SK-N-SH (cell line): ENCODE results near the gene DDI2. TPM values are rescaled to one million over a fixed set of nuclear protein-coding genes. Genes with fewer than 3 reads are reported as not detected.

ENCODE experiments used
- CTCF ChIA-PET: fragments of 300-600, 350-600 bp; formaldehyde crosslinking; extraction: SDS; loops from one replicate; lab custom pipeline; 2021; lab: Yijun Ruan, JAX
- POLR2A ChIA-PET: fragments of 350-600 bp; sonication (Branson Sonifier 250); formaldehyde crosslinking; extraction: SDS; loops from one replicate; lab custom pipeline; 2020; ENCODE audit warnings: antibody characterized with exemption, inconsistent platforms; lab: Yijun Ruan, JAX
- DNase-seq: peaks from one replicate; pipeline ENCODE4 v3.0.0; 2012
- H2AFZ ChIP-seq: fragments of 200-600 bp; sonication (generic); 2 replicates; pipeline ENCODE4 v1.8.1; 2016; ENCODE audit warnings: antibody characterized with exemption, mild to moderate bottlenecking, low read depth
- H3F3A ChIP-seq: fragments of 200-600 bp; sonication (generic); replicated peaks from 2 replicates; pipeline ENCODE3; 2016; ENCODE audit warnings: antibody characterized with exemption, mild to moderate bottlenecking; ENCODE audit not compliant: insufficient read depth
- H3K27ac ChIP-seq, 2 experiments: fragments of 200-500 bp in 1 of 2; fragments of 200-600 bp in 1 of 2; sonication (Bioruptor generic) in 1 of 2; sonication (generic), shearing (Covaris generic) in 1 of 2; 2 replicates each; pipeline versions ENCODE4 v1.5.1 to v1.6.1; 2014 to 2016; ENCODE audit warnings: low read depth in 2 of 2, inconsistent platforms in 1 of 2, low read length in 1 of 2, mild to moderate bottlenecking in 1 of 2, mixed read lengths in 1 of 2
- H3K27me3 ChIP-seq: fragments of 200-600 bp; sonication (generic), shearing (Covaris generic); 2 replicates; pipeline ENCODE4 v1.6.1; 2016; ENCODE audit warnings: mixed run types; ENCODE audit not compliant: insufficient read depth
- H3K36me3 ChIP-seq, 2 experiments: fragments of 200-500 bp in 1 of 2; fragments of 200-600 bp in 1 of 2; sonication (Bioruptor generic) in 1 of 2; sonication (generic) in 1 of 2; replicated peaks in 1 of 2; 2 replicates each; pipeline versions ENCODE3 to v1.5.1; 2014 to 2016; ENCODE audit warnings: low read length in 1 of 2, mild to moderate bottlenecking in 1 of 2; ENCODE audit not compliant: insufficient read depth in 2 of 2, control insufficient read depth in 1 of 2
- H3K4me1 ChIP-seq, 2 experiments: fragments of 200-500 bp in 1 of 2; fragments of 200-600 bp in 1 of 2; sonication (Bioruptor generic) in 1 of 2; sonication (generic), shearing (Covaris generic) in 1 of 2; 2 replicates each; pipeline versions ENCODE4 v1.5.1 to v1.6.1; 2014 to 2016; ENCODE audit warnings: low read depth in 1 of 2, low read length in 1 of 2, mixed run types in 1 of 2; ENCODE audit not compliant: insufficient read depth in 2 of 2, control insufficient read depth in 1 of 2
- H3K4me2 ChIP-seq: fragments of 200-600 bp; sonication (generic), shearing (Covaris generic); 2 replicates; pipeline ENCODE4 v1.6.1; 2017; ENCODE audit warnings: mixed run types
- H3K4me3 ChIP-seq, 2 experiments: fragments of 200-500 bp in 1 of 2; fragments of 200-600 bp in 1 of 2; sonication (Bioruptor generic) in 1 of 2; sonication (generic), shearing (Covaris generic) in 1 of 2; 2 replicates each; pipeline versions ENCODE4 v1.5.1 to v1.8.1; 2014 to 2016; ENCODE audit warnings: low read depth in 2 of 2, inconsistent platforms in 1 of 2, low read length in 1 of 2, mild to moderate bottlenecking in 1 of 2, mixed read lengths in 1 of 2, moderate library complexity in 1 of 2
- H3K79me2 ChIP-seq: fragments of 200-600 bp; sonication (generic); 2 replicates; pipeline ENCODE4 v1.8.1; 2017; ENCODE audit warnings: mild to moderate bottlenecking; ENCODE audit not compliant: insufficient read depth
- H3K9ac ChIP-seq: fragments of 200-600 bp; sonication (generic); 2 replicates; pipeline ENCODE4 v1.6.1; 2017; ENCODE audit warnings: mixed run types
- H3K9me2 ChIP-seq: fragments of 200-600 bp; sonication (generic); 2 replicates; pipeline ENCODE4 v1.6.1; 2017; ENCODE audit warnings: mixed run types
- H3K9me3 ChIP-seq: fragments of 200-600 bp; sonication (generic); 2 replicates; pipeline ENCODE4 v1.6.1; 2017; ENCODE audit warnings: mixed run types, mild to moderate bottlenecking, moderate library complexity
- H4K20me1 ChIP-seq: fragments of 200-600 bp; sonication (generic); 2 replicates; pipeline ENCODE4 v1.6.1; 2017; ENCODE audit warnings: mild to moderate bottlenecking, mixed run types; ENCODE audit not compliant: insufficient read depth
- CHD2 ChIP-seq: fragments of 150-350 bp; IDR thresholded peaks from 2 replicates; pipeline ENCODE4 v1.6.1; 2018; ENCODE audit warnings: low read length; ENCODE audit not compliant: partially characterized antibody
- EP300 ChIP-seq, 2 experiments: IDR thresholded peaks; 2 replicates each; pipeline versions ENCODE4 v1.4.0 to v1.6.1; 2012; ENCODE audit warnings: borderline replicate concordance in 1 of 2, low read depth in 1 of 2, low read length in 1 of 2
- JUND ChIP-seq: IDR thresholded peaks from 2 replicates; pipeline ENCODE4 v1.4.0; 2012
- MXI1 ChIP-seq: IDR thresholded peaks from 2 replicates; pipeline ENCODE4 v1.6.1; 2012; ENCODE audit warnings: mild to moderate bottlenecking, low read depth, low read length, improper control_type of control experiment
- NFIC ChIP-seq: IDR thresholded peaks from 2 replicates; pipeline ENCODE4 v1.4.0; 2012; ENCODE audit warnings: borderline replicate concordance
- RFX5 ChIP-seq: IDR thresholded peaks from 2 replicates; pipeline ENCODE4 v1.6.1; 2012; ENCODE audit warnings: mild to moderate bottlenecking, improper control_type of control experiment, low read length
- TEAD4 ChIP-seq: IDR thresholded peaks from 2 replicates; pipeline ENCODE4 v1.4.0; 2012; ENCODE audit warnings: mild to moderate bottlenecking, borderline replicate concordance; ENCODE audit not compliant: insufficient read depth
- whole genome bisulfite sequencing: methylation state at CpG from one replicate; pipeline ENCODE4 v1.1.6; 2017; ENCODE audit warnings: low lambda C conversion rate; 5-methylcytosine and 5-hydroxymethylcytosine counted together
- polyA plus RNA-seq, 3 experiments: library from polyadenylated mRNA; depleted of rRNA; stranded (reverse); fragments of >200 nt; gene quantifications; 2 replicates each; pipeline ENCODE4 v1.2.3, GENCODE V29; 2012
- TF ChIP-seq, protein P1 (sequence below): IDR thresholded peaks from 2 replicates; pipeline ENCODE4 v1.4.0; 2012; ENCODE audit warnings: low read depth
- TF ChIP-seq, protein P2 (sequence below): IDR thresholded peaks from 2 replicates; pipeline ENCODE4 v1.6.1; 2012; ENCODE audit warnings: mild to moderate bottlenecking, low read depth, low read length, moderate library complexity

Gene DDI2
- polyA plus RNA-seq, 1 of the 3 experiments (the other 2 are of a cell fraction), result 2.8 TPM

DNA sequence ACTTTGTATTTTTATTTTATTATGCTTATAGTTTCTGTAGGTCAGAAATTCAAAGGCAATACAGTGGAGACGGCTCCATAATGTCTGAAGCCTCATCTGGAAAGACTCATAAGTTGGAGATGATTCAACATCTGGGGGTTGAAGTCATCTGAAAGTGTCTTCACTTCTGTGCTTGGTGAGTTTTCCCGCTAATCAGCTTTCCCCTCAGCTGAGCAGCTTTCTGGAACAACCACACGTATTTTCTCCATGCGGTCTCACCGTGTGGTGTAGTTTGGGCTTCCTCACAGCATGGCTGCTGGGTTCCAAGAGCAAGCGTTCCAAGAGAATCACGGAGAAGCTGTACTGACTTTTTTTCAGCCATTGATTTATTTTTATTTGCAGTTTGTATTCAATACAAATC lies 7.6 kb upstream of the DDI2 start:
- H3F3A ChIP-seq, result no peaks in the 10 kb centered on the region
- WGBS, result 97% methylated on average over 7 of the region's 7 CpGs
- POLR2A ChIA-PET, result no interaction called here

DNA sequence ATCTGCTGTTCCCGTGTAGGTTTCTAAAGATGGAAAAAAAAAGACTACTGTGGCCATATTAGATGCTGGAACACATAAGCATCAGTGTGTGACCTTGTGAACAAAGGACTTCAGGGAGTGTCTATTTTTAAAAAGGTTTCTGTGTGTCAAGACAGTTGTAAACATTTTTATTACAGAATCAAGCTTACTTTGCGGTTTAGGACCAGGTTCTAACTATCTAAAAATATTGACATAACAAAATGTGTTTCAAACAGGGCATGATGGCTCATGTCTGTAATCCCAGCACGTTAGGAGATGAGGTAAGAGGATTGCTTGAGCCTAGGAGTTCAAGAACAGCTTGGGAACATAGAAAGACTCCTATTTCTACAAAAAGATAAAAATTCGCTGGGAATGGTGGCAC lies 7.1 kb upstream of the DDI2 start:
- Histone ChIP-seq H3K4me2 (no peak overlapping the region), H3K4me3 (no peak overlapping the region), H3K36me3 (no peaks in the 10 kb centered on the region), H3F3A (no peaks in the 10 kb centered on the region), H3K9me3 (no peaks in the 10 kb centered on the region), H3K9me2 (no peaks in the 10 kb centered on the region), H2AFZ (no peak overlapping the region), H3K9ac (no peak overlapping the region)
- POLR2A ChIA-PET, result no interaction called here
- CTCF ChIA-PET, result no interaction called here
- no peak for DNase-seq
- no peak for TF ChIP-seq TEAD4
- TF ChIP-seq, all 33 proteins: peak for 0
- Histone ChIP-seq H3K79me2 (no peaks in the 10 kb centered on the region), H3K27ac (no peak overlapping the region), H3K4me1 (no peaks in the 10 kb centered on the region), H3K27me3 (no peaks in the 10 kb centered on the region), H4K20me1 (no peaks in the 10 kb centered on the region)
- WGBS, result 58% methylated on average over 4 of the region's 4 CpGs

More for the DNA sequence above, 7.6 kb upstream of the DDI2 start:
- H3K9me2 ChIP-seq, result no peaks in the 10 kb centered on the region
- H3K27me3 ChIP-seq, result no peaks in the 10 kb centered on the region
- H2AFZ ChIP-seq, result no peak overlapping the region
- no peaks in the 10 kb centered on the region for H3K79me2 ChIP-seq
- TF ChIP-seq, protein P1, sequence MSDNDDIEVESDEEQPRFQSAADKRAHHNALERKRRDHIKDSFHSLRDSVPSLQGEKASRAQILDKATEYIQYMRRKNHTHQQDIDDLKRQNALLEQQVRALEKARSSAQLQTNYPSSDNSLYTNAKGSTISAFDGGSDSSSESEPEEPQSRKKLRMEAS, result no peak
- TF ChIP-seq NFIC, result no peak
- no peak for TF ChIP-seq JUND
- no peak for TF ChIP-seq MXI1
- no peak for TF ChIP-seq CHD2
- TF ChIP-seq, protein P2, sequence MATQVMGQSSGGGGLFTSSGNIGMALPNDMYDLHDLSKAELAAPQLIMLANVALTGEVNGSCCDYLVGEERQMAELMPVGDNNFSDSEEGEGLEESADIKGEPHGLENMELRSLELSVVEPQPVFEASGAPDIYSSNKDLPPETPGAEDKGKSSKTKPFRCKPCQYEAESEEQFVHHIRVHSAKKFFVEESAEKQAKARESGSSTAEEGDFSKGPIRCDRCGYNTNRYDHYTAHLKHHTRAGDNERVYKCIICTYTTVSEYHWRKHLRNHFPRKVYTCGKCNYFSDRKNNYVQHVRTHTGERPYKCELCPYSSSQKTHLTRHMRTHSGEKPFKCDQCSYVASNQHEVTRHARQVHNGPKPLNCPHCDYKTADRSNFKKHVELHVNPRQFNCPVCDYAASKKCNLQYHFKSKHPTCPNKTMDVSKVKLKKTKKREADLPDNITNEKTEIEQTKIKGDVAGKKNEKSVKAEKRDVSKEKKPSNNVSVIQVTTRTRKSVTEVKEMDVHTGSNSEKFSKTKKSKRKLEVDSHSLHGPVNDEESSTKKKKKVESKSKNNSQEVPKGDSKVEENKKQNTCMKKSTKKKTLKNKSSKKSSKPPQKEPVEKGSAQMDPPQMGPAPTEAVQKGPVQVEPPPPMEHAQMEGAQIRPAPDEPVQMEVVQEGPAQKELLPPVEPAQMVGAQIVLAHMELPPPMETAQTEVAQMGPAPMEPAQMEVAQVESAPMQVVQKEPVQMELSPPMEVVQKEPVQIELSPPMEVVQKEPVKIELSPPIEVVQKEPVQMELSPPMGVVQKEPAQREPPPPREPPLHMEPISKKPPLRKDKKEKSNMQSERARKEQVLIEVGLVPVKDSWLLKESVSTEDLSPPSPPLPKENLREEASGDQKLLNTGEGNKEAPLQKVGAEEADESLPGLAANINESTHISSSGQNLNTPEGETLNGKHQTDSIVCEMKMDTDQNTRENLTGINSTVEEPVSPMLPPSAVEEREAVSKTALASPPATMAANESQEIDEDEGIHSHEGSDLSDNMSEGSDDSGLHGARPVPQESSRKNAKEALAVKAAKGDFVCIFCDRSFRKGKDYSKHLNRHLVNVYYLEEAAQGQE, result no peak
- no peak for TF ChIP-seq EP300 (IDR thresholded peaks at IDR 0.05; ENCODE audit: borderline replicate concordance in 1 of 2, low read depth in 1 of 2, low read length in 1 of 2)
- TF ChIP-seq RFX5, result no peak
- no peak overlapping the region for H3K4me3 ChIP-seq
- H3K27ac ChIP-seq, result no peak overlapping the region
- H3K4me2 ChIP-seq, result no peak overlapping the region
- no peaks in the 10 kb centered on the region for H4K20me1 ChIP-seq
- CTCF ChIA-PET, result no interaction called here
- H3K9me3 ChIP-seq, result no peaks in the 10 kb centered on the region
- H3K4me1 ChIP-seq, result no peaks in the 10 kb centered on the region
- no peaks in the 10 kb centered on the region for H3K36me3 ChIP-seq
- H3K9ac ChIP-seq, result no peak overlapping the region
- DNase-seq, result no peak
